Gastrocnemius medialis (tissue), 4 donors: ENCODE measurements around the gene RBPJL. TPM values are rescaled to one million over a fixed set of nuclear protein-coding genes. Genes with fewer than 3 reads are reported as not detected.
A peak's percentile ranks its signal among the peaks of the same experiment; 100 is the strongest.

Experiments
- ATAC-seq, 2 donors: fragments of 150-250 bp; one replicate each; pipeline ENCODE4 v1.9.1; 2016
- DNase-seq, 2 donors: peaks; one replicate each; pipeline ENCODE4 v3.0.0-alpha.2; 2019
- H3K27ac ChIP-seq, 4 donors: fragments of 200-600 bp; sonication (generic); 1 replicate in 1 of 4; 2 replicates in 3 of 4; pipeline ENCODE4 v1.5.1; 2016 to 2018; ENCODE audit warnings: mild to moderate bottlenecking in 2 of 4, moderate library complexity in 1 of 4
- H3K27me3 ChIP-seq, 3 donors: fragments of 200-600 bp; sonication (generic) in 2 of 3; 1 replicate in 1 of 3; 2 replicates in 2 of 3; pipeline versions ENCODE4 v1.5.1 to v1.6.0; 2016 to 2019; ENCODE audit warnings: mild to moderate bottlenecking in 1 of 3, moderate library complexity in 1 of 3
- H3K36me3 ChIP-seq, 2 donors: fragments of 200-600 bp; sonication (generic) in 1 of 2; one replicate each; pipeline ENCODE4 v1.5.1; 2017 to 2018
- H3K4me1 ChIP-seq, 2 donors: fragments of 200-600 bp; sonication (generic) in 1 of 2; one replicate each; pipeline ENCODE4 v1.5.1; 2016 to 2017; ENCODE audit warnings: mild to moderate bottlenecking in 2 of 2
- H3K4me3 ChIP-seq, 4 donors: fragments of 200-600 bp; sonication (generic) in 3 of 4; 1 replicate in 1 of 4; 2 replicates in 3 of 4; pipeline ENCODE4 v1.5.1; 2016 to 2019; ENCODE audit warnings: mild to moderate bottlenecking in 2 of 4
- H3K9me3 ChIP-seq, 3 donors: fragments of 200-600 bp; sonication (generic) in 2 of 3; 1 replicate in 1 of 3; 2 replicates in 2 of 3; pipeline ENCODE4 v1.5.1; 2016 to 2019
- POLR2A ChIP-seq, 2 donors: fragments of 450-650 bp; IDR thresholded peaks; one replicate each; pipeline ENCODE4 v1.6.1; 2017; ENCODE audit warnings: antibody characterized with exemption in 2 of 2, mild to moderate bottlenecking in 2 of 2, moderate library complexity in 2 of 2
- in situ Hi-C, 4 donors: fragments of 200-750 bp; cut with MboI; loops; one replicate each; pipeline versions ENCODE4 v1.15.0 to v1.8.0; 2017; ENCODE audit warnings: low sequenced_read_pairs in 4 of 4
- intact Hi-C: fragments of 100-400 bp; cut with DNase I; formaldehyde crosslinking; loops from one replicate; pipeline ENCODE4 v1.15.1; 2023; ENCODE audit warnings: low total_unique reads
- total RNA-seq, 4 donors: library from RNA; depleted of rRNA; stranded (reverse); fragments of >200 nt; gene quantifications; one replicate each; pipeline versions ENCODE4 v1.1.0 to v1.2.3, GENCODE V29; 2016
- TF ChIP-seq, protein P1 (sequence below), 5 experiments: fragments of 450-650 bp in 3 of 5; fragments of 200-600 bp in 2 of 5; sonication (generic) in 2 of 5; IDR thresholded peaks in 4 of 5; conservative IDR thresholded peaks in 1 of 5; 1 replicate in 4 of 5; 2 replicates in 1 of 5; pipeline ENCODE4 v1.5.1; 2016 to 2019; ENCODE audit warnings: antibody characterized with exemption in 5 of 5, mild to moderate bottlenecking in 3 of 5, moderate library complexity in 3 of 5

Gene RBPJL
- total RNA-seq, 4 donors from 2014 or later, result not detected

DNA sequence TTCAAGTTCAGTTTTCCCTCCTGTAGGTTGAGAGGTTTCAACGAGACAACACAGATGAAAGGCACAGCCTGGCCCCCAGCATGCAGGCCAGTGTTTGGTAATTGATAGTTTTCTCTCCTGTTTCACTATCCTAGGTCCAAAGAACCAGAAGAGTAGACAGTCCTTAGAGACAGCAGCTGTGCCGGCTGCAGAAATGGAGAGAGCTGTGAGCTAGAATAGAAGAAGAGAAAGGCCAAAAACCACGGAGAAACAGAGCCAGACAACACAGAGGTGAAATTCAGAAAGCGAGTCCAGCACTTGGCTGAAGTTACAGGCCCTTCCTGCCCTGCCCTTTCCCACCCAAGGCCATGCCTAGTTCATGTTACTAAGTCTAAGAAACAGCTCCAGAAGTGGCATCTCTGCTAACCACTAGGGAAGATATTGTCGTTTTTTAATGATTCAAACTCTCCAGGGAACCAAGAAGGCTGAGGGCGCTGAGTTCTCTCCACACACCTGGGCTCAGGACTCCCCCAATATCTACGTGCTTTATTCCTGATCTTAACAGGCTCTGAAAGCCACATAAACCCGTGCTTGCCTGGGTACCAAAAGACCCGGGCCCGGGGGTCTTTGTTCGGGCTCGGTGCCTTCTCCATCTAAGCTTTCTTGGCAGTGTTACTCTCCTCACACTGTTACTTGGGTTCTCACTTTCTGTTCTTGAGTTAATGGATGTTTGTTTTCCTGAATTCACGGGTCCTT, 16.5 kb upstream of the RBPJL start:
- H3K9me3 ChIP-seq, result no peaks in the 10 kb centered on the region
- no peak for DNase-seq
- ATAC-seq, result no peak
- no peak for TF ChIP-seq POLR2A (IDR thresholded peaks at IDR 0.05)
- TF ChIP-seq, protein P1, sequence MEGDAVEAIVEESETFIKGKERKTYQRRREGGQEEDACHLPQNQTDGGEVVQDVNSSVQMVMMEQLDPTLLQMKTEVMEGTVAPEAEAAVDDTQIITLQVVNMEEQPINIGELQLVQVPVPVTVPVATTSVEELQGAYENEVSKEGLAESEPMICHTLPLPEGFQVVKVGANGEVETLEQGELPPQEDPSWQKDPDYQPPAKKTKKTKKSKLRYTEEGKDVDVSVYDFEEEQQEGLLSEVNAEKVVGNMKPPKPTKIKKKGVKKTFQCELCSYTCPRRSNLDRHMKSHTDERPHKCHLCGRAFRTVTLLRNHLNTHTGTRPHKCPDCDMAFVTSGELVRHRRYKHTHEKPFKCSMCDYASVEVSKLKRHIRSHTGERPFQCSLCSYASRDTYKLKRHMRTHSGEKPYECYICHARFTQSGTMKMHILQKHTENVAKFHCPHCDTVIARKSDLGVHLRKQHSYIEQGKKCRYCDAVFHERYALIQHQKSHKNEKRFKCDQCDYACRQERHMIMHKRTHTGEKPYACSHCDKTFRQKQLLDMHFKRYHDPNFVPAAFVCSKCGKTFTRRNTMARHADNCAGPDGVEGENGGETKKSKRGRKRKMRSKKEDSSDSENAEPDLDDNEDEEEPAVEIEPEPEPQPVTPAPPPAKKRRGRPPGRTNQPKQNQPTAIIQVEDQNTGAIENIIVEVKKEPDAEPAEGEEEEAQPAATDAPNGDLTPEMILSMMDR (IDR thresholded peaks at IDR 0.05 in 4 of 5, conservative IDR thresholded peaks at IDR 0.05 in 1 of 5), result no peak
- peaks cover 11 to 20% (median 14%) of the 10 kb centered on the region in 3 donors for H3K27me3 ChIP-seq
- peaks cover 0 to 5% of the 10 kb centered on the region in 2 donors for H3K4me1 ChIP-seq
- intact Hi-C loops, result loop anchor here (2.0 to 5.0 kb wide), 4 partner anchors 38 to 248 kb away; partner anchors contain the start of gene SLPI
- no peaks in the 10 kb centered on the region for H3K36me3 ChIP-seq
- in situ Hi-C loops, result loop anchor here (25.0 kb wide), 2 partner anchors 153 to 253 kb away; no protein-coding TSS in a partner anchor
- no peak overlapping the region for H3K27ac ChIP-seq
- H3K4me3 ChIP-seq, result no peak overlapping the region

DNA sequence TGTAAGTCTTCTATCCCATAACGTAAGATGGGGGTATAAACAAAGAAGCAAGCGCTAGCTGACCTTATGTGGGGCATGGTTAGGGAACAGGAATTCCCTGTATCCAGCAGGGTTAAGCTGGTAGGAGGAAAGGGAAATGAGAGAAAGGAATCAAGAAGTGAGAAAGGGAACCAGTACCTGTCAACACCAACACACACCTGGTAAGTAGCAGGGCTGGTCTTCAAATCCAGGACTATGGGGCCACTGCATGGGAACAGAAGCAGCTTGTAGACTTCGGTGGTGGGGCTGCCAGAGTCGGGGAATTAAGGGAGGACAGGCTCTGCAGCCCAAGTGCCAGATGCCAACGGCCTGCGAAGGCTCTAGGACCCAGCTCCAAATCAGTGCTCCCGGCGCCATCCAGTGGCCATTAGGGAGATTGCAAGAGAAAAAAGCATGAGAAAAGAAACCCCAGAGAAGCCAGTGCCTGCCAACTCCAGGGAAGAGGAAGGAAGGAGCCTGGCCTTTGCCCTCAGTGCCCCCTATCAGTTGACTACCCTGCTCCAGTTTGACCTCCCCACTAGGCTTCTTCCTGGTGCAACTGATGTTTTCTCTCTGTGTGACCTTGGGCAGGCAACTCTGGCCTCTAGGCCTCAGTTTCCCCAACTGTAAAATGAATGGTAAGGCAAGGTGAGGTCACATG, 15.8 kb upstream of the RBPJL start:
- Histone ChIP-seq H3K27ac (no peak overlapping the region), H3K4me1 (peaks cover 0 to 5% of the 10 kb centered on the region in 2 donors), H3K27me3 (peaks cover 11 to 23% (median 14%) of the 10 kb centered on the region in 3 donors), H3K9me3 (no peaks in the 10 kb centered on the region), H3K4me3 (no peak overlapping the region), H3K36me3 (no peaks in the 10 kb centered on the region)
- intact Hi-C loops (loop anchor here (2.0 to 5.0 kb wide), 4 partner anchors 39 to 249 kb away; partner anchors contain the start of gene SLPI), in situ Hi-C loops (loop anchor here (25.0 kb wide), 2 partner anchors 154 to 254 kb away; no protein-coding TSS in a partner anchor)
- DNase-seq (peak; percentile 22 to 76), ATAC-seq (peak; percentile 51 to 87)
- TF ChIP-seq, protein P1 (IDR thresholded peaks at IDR 0.05 in 4 of 5, conservative IDR thresholded peaks at IDR 0.05 in 1 of 5), result peak; percentile 77 to 91 (median 81)
- no peak for TF ChIP-seq POLR2A (IDR thresholded peaks at IDR 0.05)

DNA sequence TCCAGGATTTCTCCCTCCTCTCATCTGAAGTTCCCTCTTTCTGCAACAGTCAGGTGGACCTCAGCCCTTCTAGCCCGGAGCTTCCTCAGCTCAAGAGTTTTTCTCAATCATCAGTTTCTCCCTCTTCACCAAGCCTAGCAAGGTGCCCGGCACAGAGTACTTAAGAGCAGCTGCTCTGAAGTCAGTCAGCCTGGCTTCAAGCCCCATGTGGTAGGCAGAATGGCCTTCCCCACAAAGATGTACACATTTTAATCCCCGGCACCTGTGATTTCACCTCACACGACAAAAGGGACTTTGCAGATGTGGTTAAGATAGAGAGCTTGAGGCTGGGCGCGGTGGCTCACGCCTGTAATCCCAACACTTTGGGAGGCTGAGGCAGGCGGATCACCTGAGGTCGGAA, 15.1 kb upstream of the RBPJL start:
- H3K4me1 ChIP-seq, result peaks cover 0 to 5% of the 10 kb centered on the region in 2 donors
- H3K4me3 ChIP-seq, result no peak overlapping the region
- intact Hi-C loops, result loop anchor here (2.0 to 5.0 kb wide), 4 partner anchors 39 to 249 kb away; partner anchors contain the start of gene SLPI
- in situ Hi-C loops, result loop anchor here (25.0 kb wide), 2 partner anchors 154 to 254 kb away; no protein-coding TSS in a partner anchor
- H3K27ac ChIP-seq, result no peak overlapping the region
- TF ChIP-seq POLR2A (IDR thresholded peaks at IDR 0.05), result no peak
- TF ChIP-seq, protein P1 (IDR thresholded peaks at IDR 0.05 in 4 of 5, conservative IDR thresholded peaks at IDR 0.05 in 1 of 5), result no peak
- H3K27me3 ChIP-seq, result peaks cover 11 to 24% (median 14%) of the 10 kb centered on the region in 3 donors
- ATAC-seq (no peak), DNase-seq (no peak)
- H3K9me3 ChIP-seq, result no peaks in the 10 kb centered on the region
- no peaks in the 10 kb centered on the region for H3K36me3 ChIP-seq

DNA sequence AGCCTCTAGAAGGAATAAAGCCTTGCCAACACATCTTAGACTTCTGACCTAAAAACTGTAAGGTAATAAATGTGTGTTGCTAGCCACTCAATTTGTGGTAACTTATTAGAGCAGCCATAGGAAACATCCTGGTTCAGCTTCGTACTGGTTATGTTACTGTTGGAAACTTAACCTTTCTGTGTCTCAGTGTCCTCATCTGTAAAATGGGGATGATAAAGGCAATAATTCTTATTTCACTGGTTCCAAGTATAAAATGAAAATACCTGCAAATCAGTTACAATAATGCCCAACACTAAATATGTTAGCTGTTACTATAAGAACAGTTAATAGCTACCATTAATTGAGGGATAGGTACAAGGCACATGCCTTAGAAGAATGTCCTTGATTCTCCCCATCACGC, 14.3 kb upstream of the RBPJL start:
- intact Hi-C loops, result loop anchor here (5.0 kb wide), 3 partner anchors 40 to 250 kb away; partner anchors contain the start of gene SLPI
- TF ChIP-seq POLR2A (IDR thresholded peaks at IDR 0.05), result no peak
- TF ChIP-seq, protein P1 (IDR thresholded peaks at IDR 0.05 in 4 of 5, conservative IDR thresholded peaks at IDR 0.05 in 1 of 5), result no peak

More for the DNA sequence above, 14.3 kb upstream of the RBPJL start:
- Histone ChIP-seq H3K36me3 (no peaks in the 10 kb centered on the region), H3K27ac (no peak overlapping the region), H3K4me1 (peaks cover 0 to 5% of the 10 kb centered on the region in 2 donors), H3K9me3 (no peaks in the 10 kb centered on the region), H3K4me3 (no peak overlapping the region), H3K27me3 (peaks cover 11 to 24% (median 14%) of the 10 kb centered on the region in 3 donors)
- ATAC-seq (no peak), DNase-seq (no peak)
- in situ Hi-C loops, result loop anchor here (25.0 kb wide), 2 partner anchors 155 to 255 kb away; no protein-coding TSS in a partner anchor
